ENCODE measurements around the gene SPANXD. TPM values are rescaled to one million over a fixed set of nuclear protein-coding genes. Genes with fewer than 3 reads are reported as not detected.

Gene SPANXD
- total RNA-seq, 4 donors from 2014 or later = not detected

GRCh38 chrX:141714680-141715079 is 16.1 kb upstream of the SPANXD start:
- Histone ChIP-seq H3K4me3 (replicated peaks in 1 of 3) (no peak overlapping the region), H3K27me3 (no peaks in the 10 kb centered on the region), H3K4me1 (no peaks in the 10 kb centered on the region), H3K27ac (no peak overlapping the region), H3K36me3 (no peaks in the 10 kb centered on the region), H3K9me3 (no peaks in the 10 kb centered on the region)
- intact Hi-C loops (cut with DNase I) = no loop called here
- DNase-seq = no peak
- TF ChIP-seq POLR2A (IDR thresholded peaks at IDR 0.05) (no peak), CTCF (IDR thresholded peaks at IDR 0.05) (no peak)
- 79 to 87% methylated on average over 3 of the region's 3 CpGs for WGBS, 2 donors

GRCh38 chrX:141701072-141701471 is 2.5 kb upstream of the SPANXD start:
- Histone ChIP-seq H3K9me3 (no peaks in the 10 kb centered on the region), H3K27ac (no peak overlapping the region), H3K27me3 (no peaks in the 10 kb centered on the region), H3K36me3 (no peaks in the 10 kb centered on the region), H3K4me1 (no peaks in the 10 kb centered on the region), H3K4me3 (replicated peaks in 1 of 3) (no peak overlapping the region)
- no peak for TF ChIP-seq POLR2A (IDR thresholded peaks at IDR 0.05)
- TF ChIP-seq CTCF (IDR thresholded peaks at IDR 0.05) = no peak
- intact Hi-C loops (cut with DNase I) = no loop called here
- 73 to 82% methylated on average over 4 of the region's 4 CpGs for WGBS, 2 donors
- DNase-seq = no peak

- H3K27me3 ChIP-seq = no peaks in the 10 kb centered on the region
- no peak overlapping the region for H3K4me3 ChIP-seq (replicated peaks in 1 of 3)
- H3K9me3 ChIP-seq = no peaks in the 10 kb centered on the region
- intact Hi-C loops (cut with DNase I) = no loop called here
- no peaks in the 10 kb centered on the region for H3K4me1 ChIP-seq
- no peaks in the 10 kb centered on the region for H3K36me3 ChIP-seq
- no peak overlapping the region for H3K27ac ChIP-seq
- DNase-seq = no peak
- TF ChIP-seq CTCF (IDR thresholded peaks at IDR 0.05) = no peak
- no peak for TF ChIP-seq POLR2A (IDR thresholded peaks at IDR 0.05)
- 87 to 90% methylated on average over 2 of the region's 2 CpGs for WGBS, 2 donors
Measured at GRCh38 chrX:141673946-141674345, 24.6 kb downstream of the SPANXD start.

GRCh38 chrX:141669689-141670088 is 28.9 kb downstream of the SPANXD start:
- Histone ChIP-seq H3K4me3 (replicated peaks in 1 of 3) (no peak overlapping the region), H3K9me3 (no peaks in the 10 kb centered on the region), H3K27me3 (no peaks in the 10 kb centered on the region), H3K4me1 (no peaks in the 10 kb centered on the region), H3K36me3 (no peaks in the 10 kb centered on the region), H3K27ac (peak overlapping the region in 1 of 3 donors; percentile 25)
- intact Hi-C loops (cut with DNase I) = no loop called here
- 16 to 21% methylated on average over 1 of the region's 1 CpG for WGBS, 2 donors
- TF ChIP-seq POLR2A (IDR thresholded peaks at IDR 0.05) = no peak
- TF ChIP-seq CTCF (IDR thresholded peaks at IDR 0.05) = no peak
- DNase-seq = peak; percentile 26 to 39

GRCh38 chrX:141668371-141668770 is 30.2 kb downstream of the SPANXD start:
- H3K9me3 ChIP-seq = no peaks in the 10 kb centered on the region
- H3K27me3 ChIP-seq = no peaks in the 10 kb centered on the region
- H3K4me3 ChIP-seq (replicated peaks in 1 of 3) = no peak overlapping the region
- no peaks in the 10 kb centered on the region for H3K36me3 ChIP-seq
- intact Hi-C loops (cut with DNase I) = no loop called here
- peak; percentile 51 to 67 for DNase-seq
- H3K4me1 ChIP-seq = no peaks in the 10 kb centered on the region
- WGBS, 2 donors = 28 to 53% methylated on average over 4 of the region's 4 CpGs
- H3K27ac ChIP-seq = peak overlapping the region; percentile 25 to 46 (median 30)
- TF ChIP-seq POLR2A (IDR thresholded peaks at IDR 0.05) = no peak
- no peak for TF ChIP-seq CTCF (IDR thresholded peaks at IDR 0.05)

Data from thyroid gland (tissue), 4 donors.